Loucy (cell line): ENCODE results near the gene ZSWIM6.

Source experiments
- H2AFZ ChIP-seq: fragments of 200-600 bp; sonication (generic); 2 replicates; pipeline ENCODE4 v1.6.0; 2016; ENCODE audit warnings: antibody characterized with exemption, mild to moderate bottlenecking, low read length, moderate library complexity
- H3F3A ChIP-seq: fragments of 200-600 bp; 2 replicates; pipeline ENCODE4 v1.6.0; 2016; ENCODE audit warnings: antibody characterized with exemption, low read depth, mild to moderate bottlenecking
- H3K27me3 ChIP-seq: fragments of 200-600 bp; sonication (generic); 2 replicates; pipeline ENCODE4 v1.6.1; 2014; ENCODE audit warnings: low read length, mild to moderate bottlenecking; ENCODE audit not compliant: insufficient read depth, poor library complexity, severe bottlenecking
- H3K36me3 ChIP-seq: fragments of 200-600 bp; sonication (generic); 2 replicates; pipeline ENCODE4 v1.6.1; 2016; ENCODE audit warnings: low read length; ENCODE audit not compliant: insufficient read depth
- H3K4me1 ChIP-seq: fragments of 200-600 bp; sonication (generic); 2 replicates; pipeline ENCODE4 v1.5.1; 2014; ENCODE audit warnings: low read length, mild to moderate bottlenecking; ENCODE audit not compliant: insufficient read depth, poor library complexity, severe bottlenecking
- H3K4me2 ChIP-seq: fragments of 200-600 bp; sonication (generic); 2 replicates; pipeline ENCODE4 v1.6.0; 2014; ENCODE audit warnings: antibody characterized with exemption, low read length, low read depth, mild to moderate bottlenecking; ENCODE audit not compliant: poor library complexity, severe bottlenecking
- H3K4me3 ChIP-seq: fragments of 200-600 bp; sonication (generic); 2 replicates; pipeline ENCODE4 v1.5.1; 2014; ENCODE audit warnings: low read length, mild to moderate bottlenecking, mixed read lengths; ENCODE audit not compliant: poor library complexity, severe bottlenecking
- H3K79me2 ChIP-seq: fragments of 200-600 bp; sonication (generic); 2 replicates; pipeline ENCODE4 v1.6.1; 2014; ENCODE audit warnings: low read length; ENCODE audit not compliant: insufficient read depth
- H3K9ac ChIP-seq: fragments of 200-600 bp; sonication (generic); 2 replicates; pipeline ENCODE4 v1.6.0; 2014; ENCODE audit warnings: mild to moderate bottlenecking, low read depth, low read length, moderate library complexity; ENCODE audit not compliant: poor library complexity, severe bottlenecking
- H3K9me2 ChIP-seq: fragments of 200-600 bp; sonication (generic); replicated peaks from 2 replicates; pipeline ENCODE4 v1.6.1; 2016; ENCODE audit warnings: low read depth, low read length, mixed read lengths
- H3K9me3 ChIP-seq: fragments of 200-600 bp; sonication (generic); 2 replicates; pipeline ENCODE4 v1.6.1; 2014; ENCODE audit warnings: mild to moderate bottlenecking, antibody characterized with exemption, low read length, low read depth; ENCODE audit not compliant: insufficient read depth
- H4K20me1 ChIP-seq: fragments of 200-600 bp; sonication (generic); 2 replicates; pipeline ENCODE4 v1.6.0; 2014; ENCODE audit warnings: antibody characterized with exemption, low read length, mild to moderate bottlenecking; ENCODE audit not compliant: insufficient read depth, poor library complexity, severe bottlenecking
- CTCF ChIP-seq: fragments of 200-600 bp; sonication (generic); conservative IDR thresholded peaks from 2 replicates; pipeline ENCODE4 v1.5.1; 2014; ENCODE audit warnings: mild to moderate bottlenecking, antibody characterized with exemption, low read length
- EZH2phosphoT487 ChIP-seq: fragments of 200-600 bp; IDR thresholded peaks from 2 replicates; pipeline ENCODE4 v1.6.1; 2018; ENCODE audit warnings: antibody characterized with exemption, mild to moderate bottlenecking, moderate library complexity, borderline replicate concordance

Gene ZSWIM6

GRCh38 chr5:61576556-61576955 is 244.5 kb downstream of the ZSWIM6 start:
- H2AFZ ChIP-seq: no peak overlapping the region
- H3K9ac ChIP-seq: no peak overlapping the region
- H3K4me2 ChIP-seq: no peak overlapping the region
- TF ChIP-seq CTCF: no peak
- no peak for TF ChIP-seq EZH2phosphoT487
- no peaks in the 10 kb centered on the region for H3K4me1 ChIP-seq
- H3K79me2 ChIP-seq: no peaks in the 10 kb centered on the region
- H3K36me3 ChIP-seq: no peaks in the 10 kb centered on the region
- H3K4me3 ChIP-seq: no peak overlapping the region
- no peaks in the 10 kb centered on the region for H4K20me1 ChIP-seq
- no peaks in the 10 kb centered on the region for H3K9me3 ChIP-seq
- no peaks in the 10 kb centered on the region for H3K9me2 ChIP-seq
- H3F3A ChIP-seq: no peaks in the 10 kb centered on the region
- H3K27me3 ChIP-seq: no peaks in the 10 kb centered on the region

GRCh38 chr5:61578858-61579503 is 246.9 kb downstream of the ZSWIM6 start:
- no peaks in the 10 kb centered on the region for H3F3A ChIP-seq
- no peaks in the 10 kb centered on the region for H3K36me3 ChIP-seq
- no peaks in the 10 kb centered on the region for H3K9me2 ChIP-seq
- H3K4me2 ChIP-seq: no peak overlapping the region
- no peaks in the 10 kb centered on the region for H4K20me1 ChIP-seq
- H3K9me3 ChIP-seq: no peaks in the 10 kb centered on the region
- no peak overlapping the region for H2AFZ ChIP-seq
- no peak overlapping the region for H3K4me3 ChIP-seq
- TF ChIP-seq EZH2phosphoT487 (no peak), CTCF (no peak)
- H3K27me3 ChIP-seq: no peaks in the 10 kb centered on the region
- no peak overlapping the region for H3K9ac ChIP-seq
- H3K79me2 ChIP-seq: no peaks in the 10 kb centered on the region
- H3K4me1 ChIP-seq: no peaks in the 10 kb centered on the region

GRCh38 chr5:61582205-61582820 is 250.3 kb downstream of the ZSWIM6 start:
- H3K79me2 ChIP-seq: no peaks in the 10 kb centered on the region
- H3F3A ChIP-seq: no peaks in the 10 kb centered on the region
- no peak overlapping the region for H3K9ac ChIP-seq
- H3K4me3 ChIP-seq: no peak overlapping the region
- no peaks in the 10 kb centered on the region for H3K27me3 ChIP-seq
- no peaks in the 10 kb centered on the region for H3K36me3 ChIP-seq
- H3K9me3 ChIP-seq: no peaks in the 10 kb centered on the region
- no peak overlapping the region for H2AFZ ChIP-seq
- TF ChIP-seq EZH2phosphoT487 (no peak), CTCF (no peak)
- no peaks in the 10 kb centered on the region for H4K20me1 ChIP-seq
- no peak overlapping the region for H3K4me2 ChIP-seq
- no peaks in the 10 kb centered on the region for H3K9me2 ChIP-seq
- no peaks in the 10 kb centered on the region for H3K4me1 ChIP-seq
